Stimulated activated CD8-positive, alpha-beta memory T cell treated with anti-CD3 and anti-CD28 coated beads, Interleukin-15, amount 100 ng/mL, for 48 hours (primary cell): ENCODE results near the gene C20orf204.

Source experiments
- DNase-seq, 2 donors: peaks; one replicate each; pipeline ENCODE4 v3.0.0-alpha.2; 2020; ENCODE audit warnings: low read depth in 2 of 2

Gene C20orf204

DNA sequence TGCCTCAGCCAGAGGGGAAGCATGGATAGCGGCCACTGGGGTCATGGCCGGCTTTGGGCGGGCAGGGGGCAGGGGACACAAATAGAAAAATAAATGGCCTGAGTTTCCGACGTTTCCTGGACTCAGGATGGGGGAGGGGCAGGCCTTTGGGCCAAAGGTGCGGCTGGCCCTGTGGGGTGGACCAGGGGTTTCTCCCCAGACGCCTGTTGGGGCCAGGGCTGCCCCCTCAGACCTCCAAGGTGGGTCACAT is 20.6 kb downstream of the C20orf204 start:
- no peak for DNase-seq

DNA sequence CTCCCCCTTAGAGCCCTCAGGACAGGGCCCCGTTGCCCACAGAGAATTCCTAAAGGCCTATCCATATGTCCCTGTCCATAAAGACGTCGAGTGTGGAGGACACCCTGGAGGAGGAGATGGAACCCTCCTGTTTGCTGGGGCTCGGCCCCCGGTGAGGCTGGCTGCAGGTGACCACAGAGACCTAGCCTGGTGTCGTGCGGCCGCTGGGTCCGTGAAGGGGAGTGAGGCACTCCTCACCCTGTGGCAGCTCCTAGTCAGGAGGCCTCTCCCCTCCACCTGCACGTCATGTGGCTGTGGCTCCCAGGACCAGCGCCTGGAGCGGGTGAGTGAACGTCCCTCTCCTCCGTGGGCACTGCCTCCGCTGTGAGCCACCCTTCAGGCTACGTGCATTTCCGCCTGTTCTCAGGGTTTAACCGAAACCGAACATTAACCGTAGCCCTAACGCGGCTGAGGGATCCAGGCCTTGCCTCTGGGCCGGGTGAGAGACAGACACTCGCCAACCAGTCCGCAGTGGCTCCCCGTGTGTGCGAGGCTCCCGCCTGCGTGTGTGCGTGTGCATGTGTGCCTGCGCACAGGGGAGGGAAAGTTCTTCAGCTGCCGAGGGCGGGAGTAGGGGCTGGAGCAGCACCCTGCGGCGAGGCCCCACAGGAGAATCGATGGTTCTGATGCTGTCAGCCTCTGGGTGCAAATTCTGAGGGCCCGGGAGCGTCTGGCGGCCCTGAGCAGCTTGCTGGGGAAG is 21.1 kb downstream of the C20orf204 start:
- DNase-seq, result no peak

DNA sequence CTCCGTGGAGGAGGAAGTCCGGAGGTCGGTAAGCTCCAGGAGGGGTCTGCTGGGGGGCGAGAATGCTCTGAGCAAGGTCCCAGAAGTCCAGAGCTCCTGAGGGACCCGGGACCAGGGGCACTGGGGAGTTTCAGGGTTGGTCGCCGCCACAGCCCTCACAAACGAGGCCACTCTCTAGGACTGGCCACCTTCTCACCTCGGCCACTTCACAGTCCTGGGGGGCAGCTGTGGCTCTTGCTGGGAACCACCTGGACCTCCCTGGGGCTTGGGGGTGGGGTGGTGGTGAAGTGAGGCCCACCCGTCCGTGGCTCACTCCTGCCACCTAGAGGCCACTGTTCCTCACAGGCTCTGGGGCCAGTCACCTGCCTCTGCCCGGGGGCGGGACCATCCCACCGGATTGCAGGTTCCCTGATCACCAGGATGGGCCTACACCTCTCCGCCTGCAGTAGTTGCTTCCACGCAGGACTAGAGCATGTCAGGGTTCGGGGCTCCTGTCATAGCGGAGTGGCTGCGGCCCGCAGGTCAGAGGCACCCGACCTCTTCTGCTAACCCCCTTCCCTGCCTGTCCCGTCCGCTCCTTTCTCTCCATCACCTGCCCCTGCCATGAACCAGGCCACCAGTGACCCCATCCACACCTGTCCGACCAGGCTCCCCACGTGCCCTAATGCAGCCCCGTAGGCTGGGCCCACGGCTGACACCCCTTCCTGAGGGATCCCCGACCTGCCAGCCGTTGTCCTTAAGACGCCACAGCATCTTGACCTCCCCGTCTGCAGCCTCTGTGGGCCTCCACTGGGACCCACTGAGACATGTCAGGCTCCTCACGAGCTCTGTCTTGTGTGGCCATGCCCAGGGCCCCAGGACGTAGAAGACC is 21.9 kb downstream of the C20orf204 start:
- DNase-seq, result peak; percentile 67 to 69

DNA sequence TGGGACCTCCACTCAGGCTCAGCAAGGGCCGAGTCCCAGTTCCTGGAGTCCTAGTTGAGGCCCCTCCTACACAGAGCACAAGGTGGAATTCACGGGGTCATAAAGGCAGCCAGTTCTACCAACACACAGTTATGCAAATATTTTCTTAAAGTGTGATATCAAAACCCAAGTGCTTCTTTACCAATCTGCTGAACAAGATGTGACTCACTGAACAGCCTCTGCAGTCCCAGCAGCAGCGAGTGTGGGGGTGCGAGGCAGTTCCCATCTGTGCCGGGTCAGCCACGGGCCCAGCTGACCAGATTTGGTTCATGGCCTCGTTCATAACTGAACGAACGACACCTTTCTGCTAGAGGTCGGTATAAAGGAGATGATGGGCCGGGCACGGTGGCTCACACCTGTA is 22.6 kb downstream of the C20orf204 start:
- DNase-seq, result no peak

DNA sequence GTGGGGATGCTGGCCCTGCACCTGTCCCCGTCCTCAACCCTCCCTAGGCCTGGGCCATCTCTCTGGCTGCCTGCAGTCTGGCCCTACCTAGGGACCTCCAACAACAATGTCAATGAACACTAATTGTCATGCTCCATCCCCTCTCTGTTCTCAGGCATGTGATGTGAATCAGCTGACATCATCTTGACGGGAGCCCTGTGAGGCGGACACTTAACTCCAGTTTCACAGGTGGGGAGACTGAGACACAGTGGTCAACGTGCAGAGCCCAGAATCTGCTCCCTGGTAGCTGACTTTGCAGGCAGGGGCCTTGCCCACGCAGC is 26.3 kb downstream of the C20orf204 start:
- no peak for DNase-seq

DNA sequence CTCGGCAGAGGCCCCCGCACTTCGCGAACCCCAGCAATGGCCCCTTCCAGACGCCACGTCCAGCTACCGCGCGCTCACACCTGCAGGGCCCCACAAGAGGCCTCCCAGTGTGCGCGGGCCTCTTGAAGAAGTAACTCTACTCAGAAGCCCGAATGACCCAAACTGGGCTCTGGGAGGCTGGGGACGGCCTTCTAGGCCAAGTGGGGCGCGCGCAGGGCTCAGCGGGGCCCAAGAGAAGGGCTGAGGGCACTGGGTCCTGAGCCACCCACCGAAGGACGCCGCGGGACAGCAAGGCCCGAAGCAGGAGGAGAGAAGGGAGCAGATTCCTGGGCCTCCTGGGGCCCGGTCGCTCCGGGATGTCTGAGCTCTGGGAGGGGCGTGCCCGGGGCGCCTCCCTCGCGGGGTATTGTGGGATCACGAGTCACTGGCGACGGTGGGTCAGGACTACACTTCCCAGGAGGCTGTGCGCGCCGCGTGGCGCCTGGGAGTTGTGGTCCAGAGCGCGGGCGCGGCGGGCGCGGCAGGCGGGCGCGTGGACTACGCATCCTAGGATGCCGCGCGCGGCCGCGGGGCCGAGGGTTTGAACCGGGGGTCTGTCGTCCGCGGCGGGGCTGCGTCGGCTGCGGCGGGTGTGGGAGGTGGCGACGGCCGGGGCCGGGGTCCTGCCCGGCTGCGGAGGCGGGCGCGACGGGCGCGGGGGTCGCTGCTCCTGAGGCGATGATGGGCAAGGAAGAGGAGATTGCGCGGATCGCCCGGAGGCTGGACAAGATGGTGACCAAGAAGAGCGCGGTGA is 26.8 kb downstream of the C20orf204 start, which contains the start of gene TCEA2:
Gene TCEA2 (plus strand): TSS at position 603 of the 793 bp plus-strand sequence. CDS start 115 bp downstream, at position 718.
- DNase-seq, result peak; percentile 93 to 94

DNA sequence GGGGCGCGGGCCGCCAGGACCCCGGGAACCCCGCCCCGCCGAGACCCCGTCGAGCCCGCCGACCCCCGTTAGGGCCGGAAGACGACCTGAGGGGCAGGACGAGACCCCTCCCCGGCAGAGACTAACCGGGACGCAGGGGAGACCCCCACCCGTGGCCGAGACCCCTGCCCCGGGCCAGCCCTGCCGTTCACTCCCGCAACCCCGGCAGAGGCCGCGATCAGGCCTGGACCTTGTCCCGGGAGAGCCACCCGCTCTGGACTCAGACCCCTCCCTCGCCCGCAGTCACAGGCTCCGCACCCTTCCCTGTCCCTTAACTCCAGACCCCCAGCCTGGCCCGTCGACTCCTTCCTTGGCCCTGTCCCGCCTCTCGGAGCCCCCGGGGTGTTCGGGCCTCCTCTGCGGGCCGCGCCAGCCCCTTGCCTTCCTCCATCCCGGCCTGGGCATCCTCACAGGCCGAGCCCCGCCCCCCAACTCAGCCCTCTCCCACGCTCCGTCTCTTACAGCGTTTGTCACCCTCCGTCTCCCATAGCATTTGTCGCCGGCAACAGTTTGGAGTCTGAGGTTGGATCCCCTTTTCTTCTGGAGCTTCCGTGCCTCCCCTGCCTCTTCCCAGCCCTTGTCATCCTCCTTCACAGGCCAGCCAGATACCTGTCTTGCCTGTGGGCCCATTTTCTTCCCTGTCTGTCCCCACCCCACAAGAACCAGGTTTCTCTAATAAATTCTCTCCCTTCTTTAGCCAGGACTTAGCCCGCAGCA is 27.6 kb downstream of the C20orf204 start:
- no peak for DNase-seq

DNA sequence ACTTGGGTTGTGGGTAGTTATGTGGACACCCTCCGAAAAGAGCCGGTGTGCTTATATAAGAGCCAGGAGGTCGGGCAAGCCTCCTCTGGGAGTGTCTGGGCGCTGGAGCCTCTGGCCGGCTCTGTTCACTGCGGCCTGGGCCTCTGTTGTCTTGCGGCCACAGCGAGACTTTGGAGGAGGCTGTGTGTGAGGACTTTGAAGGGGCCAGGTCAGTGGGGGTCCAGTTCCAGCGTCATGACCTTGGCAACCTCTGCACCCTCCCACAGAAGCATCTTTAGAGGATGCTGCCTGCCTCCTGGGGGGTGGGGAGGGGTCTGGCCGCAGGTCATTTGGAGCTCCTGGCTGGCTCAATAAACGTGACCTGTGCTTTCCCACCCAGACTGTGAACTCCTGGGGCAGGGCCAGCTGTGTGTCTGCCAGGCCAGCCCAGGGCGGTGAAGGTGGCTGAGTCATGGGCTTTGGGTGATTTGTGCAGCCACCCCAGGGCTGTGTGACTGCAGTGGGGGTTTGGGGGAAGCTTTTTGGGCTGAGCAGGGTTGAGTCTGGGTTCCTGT is 28.2 kb downstream of the C20orf204 start:
- DNase-seq, result no peak

DNA sequence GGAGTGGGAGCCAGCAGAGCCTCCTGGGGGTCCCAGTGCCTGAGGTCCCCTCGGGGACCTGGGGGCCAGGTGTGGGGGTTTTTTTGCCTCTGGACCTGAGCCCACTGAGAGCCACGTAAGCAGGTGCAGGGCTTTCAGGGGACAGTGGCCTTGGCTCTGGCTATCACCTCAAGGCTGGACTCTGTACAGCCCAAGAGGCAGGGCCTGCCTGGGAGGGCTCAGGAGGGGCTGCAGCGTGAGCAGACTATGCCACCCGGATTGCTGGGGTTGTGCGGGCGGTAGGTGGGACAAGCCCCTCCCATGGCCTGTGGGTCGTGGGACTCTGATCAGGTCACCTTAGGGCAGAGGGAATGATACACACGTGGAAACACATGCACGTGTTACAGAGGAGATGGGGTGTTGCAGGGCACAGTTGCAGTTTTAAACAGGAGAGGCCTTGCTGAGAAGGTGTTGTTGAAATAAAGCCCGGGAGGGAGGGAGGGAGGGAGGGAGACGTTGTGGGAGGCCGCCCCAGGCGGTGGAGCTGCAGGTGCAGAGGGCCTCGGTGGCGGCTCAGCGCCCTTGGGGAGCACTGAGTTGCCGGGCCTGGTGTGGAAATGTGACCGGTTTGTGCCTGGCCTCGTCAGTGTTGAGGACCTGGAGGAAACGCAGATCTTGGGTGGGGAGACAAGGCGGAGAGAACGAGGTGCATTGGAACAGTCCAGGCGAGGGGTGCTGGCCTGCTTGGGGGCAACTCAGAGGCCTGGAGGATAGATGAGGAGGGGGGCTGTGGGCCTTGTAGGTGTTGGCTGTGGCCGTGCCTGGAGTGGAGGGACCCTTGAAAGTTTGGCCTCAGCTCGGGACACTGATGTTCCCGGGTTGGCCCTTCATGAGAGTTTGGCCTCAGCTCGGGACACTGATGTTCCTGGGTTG is 29.3 kb downstream of the C20orf204 start:
- DNase-seq, result no peak

DNA sequence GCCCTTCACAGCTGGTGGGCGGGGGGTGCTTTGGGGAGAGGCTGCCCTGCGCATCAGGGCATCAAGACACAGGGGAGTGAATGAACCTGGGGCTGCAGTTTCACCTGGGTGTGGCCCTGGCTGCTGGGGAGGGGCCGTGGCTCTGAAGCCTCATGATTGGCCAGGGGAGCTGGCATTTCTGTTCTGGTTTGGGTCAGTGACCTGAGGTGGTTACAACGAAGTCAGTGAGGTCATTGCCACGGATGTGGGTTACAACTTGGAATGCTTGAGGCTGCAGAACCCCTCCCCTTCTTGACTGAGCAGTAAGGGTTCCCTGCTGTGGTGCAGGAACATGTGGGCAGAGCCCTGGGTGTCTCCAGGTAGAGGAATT is 30.0 kb downstream of the C20orf204 start:
- peak; percentile 58 to 65 for DNase-seq

DNA sequence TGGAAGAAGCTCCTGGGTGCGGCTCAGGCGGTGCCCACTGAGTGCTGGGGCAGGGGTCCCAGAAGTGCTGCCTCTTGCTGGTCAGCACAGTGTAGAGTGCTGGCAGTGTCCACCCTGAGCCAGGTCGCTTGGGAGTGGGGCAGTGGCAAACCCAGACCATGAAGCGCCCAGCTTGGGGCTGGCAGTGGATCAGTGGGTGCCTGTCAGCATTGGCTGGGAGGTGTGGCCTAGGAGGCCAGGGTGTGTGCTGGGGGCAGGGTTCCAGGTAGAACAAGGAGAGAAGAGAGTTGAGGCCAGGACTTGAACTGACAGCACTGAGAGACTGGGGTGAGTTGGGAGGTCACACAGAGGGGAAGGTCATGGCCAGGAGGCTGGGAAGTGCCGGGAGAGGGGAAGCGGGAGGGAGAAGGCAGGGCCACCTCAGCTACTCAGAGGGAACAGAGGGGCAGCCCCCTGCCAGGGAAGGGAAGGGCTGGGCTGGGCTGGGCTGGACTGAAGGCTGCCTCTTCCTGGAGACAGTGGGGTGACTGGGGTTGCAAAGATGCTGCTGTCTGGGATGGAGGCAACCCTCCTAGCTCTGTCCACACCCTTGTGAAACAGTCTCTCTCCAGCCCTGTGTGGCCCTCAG is 31.1 kb downstream of the C20orf204 start:
- no peak for DNase-seq

DNA sequence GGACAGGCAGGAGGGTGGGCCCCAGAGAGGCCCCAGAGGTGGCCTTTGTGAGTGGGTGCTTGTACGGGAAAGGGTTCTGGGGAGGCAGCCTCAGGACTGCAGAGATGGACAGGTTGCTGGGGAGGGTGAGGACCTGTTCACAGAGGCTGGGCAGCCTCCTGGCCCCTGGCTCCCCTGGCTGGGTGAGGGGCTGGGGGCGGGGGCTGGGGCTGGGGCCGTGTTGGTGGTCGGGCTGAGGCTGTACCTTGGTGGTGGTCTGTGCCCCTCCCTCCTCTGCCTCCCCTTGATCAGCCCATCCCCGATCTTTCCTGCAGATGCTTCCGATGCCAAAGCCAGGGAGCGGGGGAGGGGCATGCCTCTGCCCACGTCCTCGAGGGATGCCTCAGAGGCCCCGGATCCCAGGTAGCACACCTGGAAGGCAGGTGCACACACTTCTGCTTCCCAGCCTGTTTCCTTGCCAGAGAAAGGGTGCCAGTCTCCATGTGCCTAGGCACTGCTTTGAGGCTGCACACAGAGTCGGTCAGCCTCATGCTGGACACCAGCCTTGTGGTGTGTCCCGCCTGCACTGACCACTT is 31.8 kb downstream of the C20orf204 start:
- DNase-seq, result no peak

DNA sequence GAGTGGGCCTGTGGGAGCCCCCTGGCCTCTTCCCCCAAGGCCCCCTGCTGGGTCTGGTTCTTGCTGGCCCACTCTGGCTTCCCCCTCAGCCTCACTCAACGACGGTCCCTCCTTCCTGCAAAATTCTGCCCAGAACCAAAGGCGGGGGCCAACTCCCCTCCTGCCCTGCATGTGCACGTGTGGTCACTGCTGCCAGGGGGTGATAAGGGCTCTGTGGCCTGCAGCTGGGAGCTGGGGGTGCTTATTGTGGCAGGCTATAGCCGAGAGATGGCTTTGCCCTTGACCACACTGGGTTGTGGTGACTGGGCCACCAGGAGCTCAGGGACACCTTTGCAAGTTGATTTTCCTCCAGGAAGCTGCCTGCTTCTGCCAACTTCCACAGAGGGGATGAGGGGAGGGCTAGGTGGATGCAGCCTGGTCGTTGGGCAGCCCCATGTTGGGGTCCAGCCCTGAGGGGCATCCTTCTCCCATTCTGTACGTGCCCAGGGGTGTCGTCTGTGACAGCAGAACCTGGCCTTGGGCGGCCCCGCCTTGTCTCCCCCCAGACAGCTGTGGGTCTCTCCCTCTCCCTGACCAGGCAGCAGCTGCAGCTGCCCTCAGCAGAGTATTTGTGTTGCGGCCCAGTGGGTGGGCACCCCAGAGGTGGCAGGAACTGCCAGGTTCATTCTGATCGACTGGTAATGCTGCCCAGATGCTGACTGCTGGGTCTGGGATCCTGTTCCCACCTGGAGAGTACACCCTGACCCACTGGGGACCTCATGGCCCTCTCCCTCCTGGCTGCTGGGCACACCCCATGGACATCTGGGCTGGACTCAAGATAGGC is 32.6 kb downstream of the C20orf204 start:
- no peak for DNase-seq

DNA sequence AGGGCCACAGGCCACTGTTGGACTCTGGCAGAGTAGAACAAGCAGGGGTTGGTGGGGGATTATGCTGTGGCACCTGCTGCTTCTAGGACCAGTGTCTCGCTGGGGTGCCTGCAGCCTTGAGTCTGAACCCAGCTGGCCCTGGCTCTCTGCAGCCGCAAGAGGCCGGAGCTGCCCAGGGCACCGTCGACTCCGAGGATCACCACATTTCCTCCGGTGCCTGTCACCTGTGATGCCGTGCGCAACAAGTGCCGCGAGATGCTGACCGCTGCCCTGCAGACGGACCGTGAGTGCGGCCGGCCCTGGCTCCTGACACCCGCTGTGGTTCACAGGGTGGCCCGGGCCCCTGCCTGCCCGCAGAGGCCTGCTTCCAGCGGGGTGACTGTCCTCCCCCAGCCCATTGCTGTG is 33.2 kb downstream of the C20orf204 start:
- no peak for DNase-seq

DNA sequence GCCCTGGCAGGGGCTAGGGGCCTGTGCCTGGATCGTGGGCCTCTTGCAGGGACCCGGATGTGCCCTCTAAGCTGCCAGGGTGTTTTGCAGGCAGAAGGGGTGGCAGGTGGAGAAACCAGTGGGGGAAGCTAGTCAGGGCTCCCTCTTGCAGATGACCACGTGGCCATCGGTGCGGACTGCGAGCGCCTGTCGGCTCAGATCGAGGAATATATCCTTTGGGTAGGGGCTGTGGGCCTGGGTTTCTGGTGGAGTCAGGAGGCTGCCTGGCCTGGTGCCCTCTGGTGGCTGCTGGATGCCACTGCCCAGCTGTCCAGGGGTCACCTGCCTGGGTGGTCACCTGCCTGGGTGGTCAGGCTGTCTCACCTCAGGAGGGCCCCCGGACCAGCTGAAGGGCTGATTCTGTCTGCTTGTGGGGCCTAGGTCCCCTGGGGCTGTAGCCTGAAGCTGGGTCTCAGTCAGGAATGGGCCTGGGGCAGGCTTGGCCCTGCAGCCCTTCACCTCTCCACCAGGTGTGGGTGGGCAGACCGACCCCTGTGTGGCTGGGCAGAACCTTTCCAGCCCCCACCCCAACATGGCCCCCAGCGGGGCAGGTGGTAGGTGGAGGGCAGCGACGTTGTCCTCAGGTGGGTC is 33.7 kb downstream of the C20orf204 start:
- no peak for DNase-seq

DNA sequence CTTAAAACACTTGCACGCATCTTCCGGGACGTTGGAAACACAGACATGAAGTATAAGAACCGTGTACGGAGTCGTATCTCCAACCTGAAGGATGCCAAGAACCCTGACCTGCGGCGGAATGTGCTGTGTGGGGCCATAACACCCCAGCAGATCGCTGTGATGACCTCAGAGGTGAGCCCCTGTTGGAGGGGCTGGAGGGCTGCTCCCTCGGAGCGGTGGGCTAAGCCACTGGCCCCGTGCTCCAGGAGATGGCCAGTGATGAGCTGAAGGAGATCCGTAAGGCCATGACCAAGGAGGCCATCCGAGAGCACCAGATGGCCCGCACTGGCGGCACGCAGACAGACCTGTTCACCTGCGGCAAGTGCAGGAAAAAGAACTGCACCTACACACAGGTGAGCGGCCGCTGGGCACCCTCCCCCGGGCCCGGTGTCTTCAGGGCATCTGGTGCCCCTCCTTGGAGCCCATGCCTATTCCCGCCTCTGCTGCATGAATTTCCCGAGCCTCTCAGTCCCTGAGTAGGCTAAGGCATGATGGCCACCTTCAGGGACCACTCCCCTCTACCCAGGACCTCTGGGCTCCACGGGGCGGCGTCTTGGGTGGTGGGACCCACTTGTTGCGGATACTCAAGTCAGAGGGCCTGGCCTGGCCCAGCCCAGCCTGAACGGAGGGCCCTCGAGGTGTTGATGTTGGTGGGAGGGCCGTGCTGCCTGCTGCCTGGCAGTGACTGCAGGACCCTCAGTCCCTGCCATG is 34.4 kb downstream of the C20orf204 start:
- DNase-seq, result no peak
